HepG2 (cell line): Measurements from ENCODE around the gene COG1. TPM values are rescaled to one million over a fixed set of nuclear protein-coding genes. Genes with fewer than 3 reads are reported as not detected.

Experiments
- EHMT2 ChIP-seq: fragments of 200-600 bp; sonication (generic); IDR thresholded peaks from 2 replicates; pipeline ENCODE4 v1.7.0; 2017; ENCODE audit warnings: antibody characterized with exemption, low read depth, low read length, borderline replicate concordance
- ELF1 ChIP-seq: sonication (generic); formaldehyde crosslinking; IDR thresholded peaks from 2 replicates; pipeline ENCODE4 v1.4.0; 2020; ENCODE audit warnings: missing genetic modification reagents
- FOXC1 ChIP-seq: sonication (generic); formaldehyde crosslinking; IDR thresholded peaks from 2 replicates; pipeline ENCODE4 v1.8.0; 2022; ENCODE audit warnings: mild to moderate bottlenecking, missing genetic modification reagents, borderline replicate concordance
- FOXJ3 ChIP-seq: sonication (generic); formaldehyde crosslinking; IDR thresholded peaks from 2 replicates; pipeline ENCODE4 v1.4.0; 2020; ENCODE audit warnings: missing genetic modification reagents, mild to moderate bottlenecking, borderline replicate concordance
- GATAD1 ChIP-seq: IDR thresholded peaks from 2 replicates; pipeline ENCODE4 v1.6.1; 2016; ENCODE audit warnings: missing genetic modification reagents, missing compliant biosample characterization
- MYPOP ChIP-seq: sonication (generic); formaldehyde crosslinking; IDR thresholded peaks from 2 replicates; pipeline ENCODE4 v1.8.1; 2023; ENCODE audit warnings: mild to moderate bottlenecking, moderate library complexity, missing genetic modification reagents
- NFYC ChIP-seq: IDR thresholded peaks from 2 replicates; pipeline ENCODE4 v1.6.1; 2016; ENCODE audit warnings: missing genetic modification reagents, missing compliant biosample characterization
- PBX3 ChIP-seq: sonication (generic); formaldehyde crosslinking; IDR thresholded peaks from 2 replicates; pipeline ENCODE4 v1.8.1; 2023; ENCODE audit warnings: missing genetic modification reagents, inconsistent platforms, borderline replicate concordance
- PHF20 ChIP-seq: sonication (generic); formaldehyde crosslinking; IDR thresholded peaks from 2 replicates; pipeline ENCODE4 v1.5.0; 2020; ENCODE audit warnings: mild to moderate bottlenecking, missing genetic modification reagents
- RFX1 ChIP-seq: fragments of 450-650 bp; IDR thresholded peaks from 2 replicates; pipeline ENCODE4 v1.6.1; 2017
- SCMH1 ChIP-seq: sonication (generic); formaldehyde crosslinking; IDR thresholded peaks from 2 replicates; pipeline ENCODE4 v1.9.0; 2021; ENCODE audit warnings: missing genetic modification reagents, mild to moderate bottlenecking, borderline replicate concordance
- SOX5 ChIP-seq: IDR thresholded peaks from 2 replicates; pipeline ENCODE4 v1.6.1; 2016; ENCODE audit warnings: borderline replicate concordance
- TBP ChIP-seq: sonication (generic); formaldehyde crosslinking; IDR thresholded peaks from 2 replicates; pipeline ENCODE4 v1.5.0; 2020; ENCODE audit warnings: missing genetic modification reagents
- ZFP90 ChIP-seq: sonication (generic); formaldehyde crosslinking; IDR thresholded peaks from 2 replicates; pipeline ENCODE4 v1.8.0; 2022; ENCODE audit warnings: missing genetic modification reagents, mild to moderate bottlenecking, inconsistent platforms, borderline replicate concordance
- ZKSCAN1 ChIP-seq: fragments of 150-350 bp; IDR thresholded peaks from 2 replicates; pipeline ENCODE4 v1.6.1; 2014; ENCODE audit warnings: low read length
- ZNF24 ChIP-seq: fragments of 450-650 bp; IDR thresholded peaks from 2 replicates; pipeline ENCODE4 v1.6.1; 2017; ENCODE audit warnings: antibody characterized with exemption, mild to moderate bottlenecking
- ZNF501 ChIP-seq: sonication (generic); formaldehyde crosslinking; IDR thresholded peaks from 2 replicates; pipeline ENCODE4 v1.5.1; 2020; ENCODE audit warnings: mild to moderate bottlenecking, moderate library complexity, missing genetic modification reagents
- ZNF543 ChIP-seq: sonication (generic); formaldehyde crosslinking; IDR thresholded peaks from 2 replicates; pipeline ENCODE4 v1.4.0; 2020; ENCODE audit warnings: mild to moderate bottlenecking, missing genetic modification reagents
- ZNF614 ChIP-seq: IDR thresholded peaks from 2 replicates; pipeline ENCODE4 v1.6.1; 2018; ENCODE audit warnings: missing biosample characterization, missing genetic modification reagents, inconsistent platforms, borderline replicate concordance
- ZNF674 ChIP-seq: sonication (generic); formaldehyde crosslinking; IDR thresholded peaks from 2 replicates; pipeline ENCODE4 v1.5.0; 2020; ENCODE audit warnings: low read depth, mild to moderate bottlenecking, missing genetic modification reagents
- ZNF768 ChIP-seq: sonication (generic); formaldehyde crosslinking; IDR thresholded peaks from 2 replicates; pipeline ENCODE4 v1.4.0; 2020; ENCODE audit warnings: missing genetic modification reagents
- ZSCAN30 ChIP-seq: sonication (generic); formaldehyde crosslinking; IDR thresholded peaks from 2 replicates; pipeline ENCODE4 v1.5.0; 2020; ENCODE audit warnings: mild to moderate bottlenecking, missing genetic modification reagents
- polyA plus RNA-seq, 8 experiments: library from polyadenylated mRNA; depleted of rRNA in 3 of 8; stranded (reverse) in 7 of 8; unstranded in 1 of 8; fragments of >200 nt; fragmentation: Illumina TruSeq in 4 of 8; extraction: Trizol in 4 of 8; gene quantifications; 2 replicates each; pipeline versions ENCODE4 v1.2.1 to v1.2.3, GENCODE V29; 2011 to 2016; ENCODE audit warnings: low read depth in 4 of 8, missing spikeins in 1 of 8, mixed read lengths in 1 of 8; ENCODE audit not compliant: insufficient read depth in 1 of 8
- total RNA-seq, 5 experiments: library from RNA; depleted of rRNA; stranded (reverse); fragments of >200 nt; fragmentation: Illumina TruSeq; extraction: Trizol; gene quantifications; 2 replicates each; pipeline ENCODE4 v1.2.3, GENCODE V29; 2016; ENCODE audit warnings: low read depth in 1 of 5
- TF ChIP-seq, protein P1 (sequence below): sonication (generic); formaldehyde crosslinking; conservative IDR thresholded peaks from 2 replicates; pipeline ENCODE4 v1.4.0; 2020; ENCODE audit warnings: missing genetic modification reagents
- TF ChIP-seq, protein P2 (sequence below): sonication (generic); formaldehyde crosslinking; IDR thresholded peaks from 2 replicates; pipeline ENCODE4 v1.4.0; 2020; ENCODE audit warnings: missing genetic modification reagents; ENCODE audit errors: not compliant biosample characterization
- TF ChIP-seq, protein P3 (sequence below): sonication (generic); formaldehyde crosslinking; IDR thresholded peaks from 2 replicates; pipeline ENCODE4 v1.5.1; 2020; ENCODE audit warnings: missing genetic modification reagents, mild to moderate bottlenecking, borderline replicate concordance

COG1 gene
- total and polyA plus RNA-seq, 2 of the 13 experiments (the other 11 are each of a cell fraction or from before 2014, with no cell fraction given): 36.6 to 39.7 TPM

- no peak for TF ChIP-seq MYPOP (CRISPR knock-in tag)
- TF ChIP-seq, protein P1, sequence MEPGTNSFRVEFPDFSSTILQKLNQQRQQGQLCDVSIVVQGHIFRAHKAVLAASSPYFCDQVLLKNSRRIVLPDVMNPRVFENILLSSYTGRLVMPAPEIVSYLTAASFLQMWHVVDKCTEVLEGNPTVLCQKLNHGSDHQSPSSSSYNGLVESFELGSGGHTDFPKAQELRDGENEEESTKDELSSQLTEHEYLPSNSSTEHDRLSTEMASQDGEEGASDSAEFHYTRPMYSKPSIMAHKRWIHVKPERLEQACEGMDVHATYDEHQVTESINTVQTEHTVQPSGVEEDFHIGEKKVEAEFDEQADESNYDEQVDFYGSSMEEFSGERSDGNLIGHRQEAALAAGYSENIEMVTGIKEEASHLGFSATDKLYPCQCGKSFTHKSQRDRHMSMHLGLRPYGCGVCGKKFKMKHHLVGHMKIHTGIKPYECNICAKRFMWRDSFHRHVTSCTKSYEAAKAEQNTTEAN (CRISPR knock-in tag): 0 out of 2 replicates have a peak, but pooled peaks have one; percentile 7
- no peak for TF ChIP-seq EHMT2
- no peak for TF ChIP-seq NFYC (CRISPR knock-in tag)
- TF ChIP-seq, protein P2, sequence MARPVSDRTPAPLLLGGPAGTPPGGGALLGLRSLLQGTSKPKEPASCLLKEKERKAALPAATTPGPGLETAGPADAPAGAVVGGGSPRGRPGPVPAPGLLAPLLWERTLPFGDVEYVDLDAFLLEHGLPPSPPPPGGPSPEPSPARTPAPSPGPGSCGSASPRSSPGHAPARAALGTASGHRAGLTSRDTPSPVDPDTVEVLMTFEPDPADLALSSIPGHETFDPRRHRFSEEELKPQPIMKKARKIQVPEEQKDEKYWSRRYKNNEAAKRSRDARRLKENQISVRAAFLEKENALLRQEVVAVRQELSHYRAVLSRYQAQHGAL (CRISPR knock-in tag): no peak
- 0 out of 2 replicates have a peak, but pooled peaks have one; percentile 42 for TF ChIP-seq ZSCAN30 (CRISPR knock-in tag)
- peak; percentile 77 for TF ChIP-seq FOXC1 (CRISPR knock-in tag)
- TF ChIP-seq PHF20 (CRISPR knock-in tag): peak; percentile 17; the same call in 1 of the 2 replicates
- TF ChIP-seq, protein P3, sequence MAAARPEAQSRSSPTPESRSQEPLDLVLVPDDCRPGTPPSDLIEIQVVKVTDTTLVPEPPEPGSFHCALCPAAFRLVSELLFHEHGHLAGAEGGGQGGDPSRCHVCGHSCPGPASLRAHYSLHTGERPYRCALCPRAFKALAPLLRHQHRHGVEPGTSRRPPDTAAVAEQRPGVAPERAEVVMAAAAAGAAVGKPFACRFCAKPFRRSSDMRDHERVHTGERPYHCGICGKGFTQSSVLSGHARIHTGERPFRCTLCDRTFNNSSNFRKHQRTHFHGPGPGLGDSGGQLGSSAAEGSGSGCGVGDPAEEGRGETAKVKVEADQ (CRISPR knock-in tag): no peak
- no peak for TF ChIP-seq SCMH1 (CRISPR knock-in tag)
- TF ChIP-seq ZNF614 (CRISPR knock-in tag): no peak; the same call in 1 of the 2 replicates
- TF ChIP-seq FOXJ3 (CRISPR knock-in tag): no peak
- no peak for TF ChIP-seq RFX1
- no peak for TF ChIP-seq PBX3
- no peak; the same call in 1 of the 2 replicates for TF ChIP-seq GATAD1
- TF ChIP-seq ZNF24: no peak
- TF ChIP-seq SOX5: no peak
- peak; percentile 28; the same call in 1 of the 2 replicates for TF ChIP-seq ELF1 (CRISPR knock-in tag)
- no peak for TF ChIP-seq ZFP90 (CRISPR knock-in tag)
- no peak for TF ChIP-seq ZNF501 (CRISPR knock-in tag)
- no peak for TF ChIP-seq TBP (CRISPR knock-in tag)
- no peak for TF ChIP-seq ZKSCAN1
- TF ChIP-seq ZNF543: 0 out of 2 replicates have a peak, but pooled peaks have one; percentile 21
- TF ChIP-seq ZNF674 (CRISPR knock-in tag): 0 out of 2 replicates have a peak, but pooled peaks have one; percentile 37
- peak; percentile 52; the same call in 1 of the 2 replicates for TF ChIP-seq ZNF768 (CRISPR knock-in tag)
Observed at GRCh38 chr17:73232587-73233373, 39.9 kb downstream of the COG1 start (continued).
